ENCODE measurements around the gene SYNPO2L. TPM values are rescaled to one million over a fixed set of nuclear protein-coding genes. Genes with fewer than 3 reads are reported as not detected.
A peak's percentile ranks its signal among the peaks of the same experiment; 100 is the strongest.
"Not testable (repeated sequence)": the region's sequence is repeated elsewhere in the genome, so short reads cannot be mapped to it uniquely, and the experiment has no call there.

Gene SYNPO2L
- polyA plus RNA-seq, 5 donors: 0.63 to 7.6 (median 0.94) TPM

- DNase-seq: peak; percentile 51 to 58
These were observed 30.6 kb downstream of the SYNPO2L start for GRCh38 chr10:73625004-73625883.

- no peak for DNase-seq
These were observed 32.8 kb downstream of the SYNPO2L start for GRCh38 chr10:73623056-73623455.

DNA sequence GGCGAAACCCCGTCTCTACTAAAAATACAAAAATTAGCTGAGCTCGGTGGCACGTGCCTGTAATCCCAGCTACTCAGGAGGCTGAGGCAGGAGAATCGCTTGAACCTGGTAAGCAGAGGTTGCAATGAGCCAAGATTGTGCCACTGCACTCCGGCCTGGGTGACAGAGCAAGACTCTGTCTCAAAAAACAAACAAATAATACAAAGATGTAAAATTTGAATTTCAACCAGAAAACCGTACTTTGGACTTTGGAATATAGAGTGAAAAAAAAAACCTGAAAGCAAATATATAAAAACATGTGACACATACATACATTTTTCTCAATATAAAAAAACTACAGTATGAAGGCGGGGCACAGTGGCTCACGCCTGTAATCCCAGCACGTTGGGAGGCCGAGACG is 34.9 kb downstream of the SYNPO2L start:
- DNase-seq: not testable (repeated sequence)

- DNase-seq: not testable (repeated sequence)
These were observed 38.7 kb downstream of the SYNPO2L start for GRCh38 chr10:73617143-73617542.

DNA sequence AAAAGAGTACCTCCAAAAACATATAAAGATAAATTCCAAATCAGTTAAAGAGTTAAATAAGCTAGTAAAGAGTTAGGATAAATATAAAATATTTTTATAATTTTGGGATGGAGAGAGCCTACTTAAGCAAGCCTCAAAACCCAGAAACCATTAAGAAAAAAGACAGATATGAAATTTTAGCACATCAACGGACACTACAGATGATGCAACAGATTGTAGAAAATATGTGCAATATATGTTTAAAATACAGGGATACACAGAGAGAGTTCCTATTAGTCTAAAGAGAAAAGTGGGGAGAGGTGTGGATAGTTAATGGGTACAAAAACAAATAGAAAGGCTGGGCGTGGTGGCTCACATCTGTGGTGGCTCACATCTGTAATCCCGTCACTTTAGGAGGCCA is 41.1 kb downstream of the SYNPO2L start:
- no peak for DNase-seq

DNA sequence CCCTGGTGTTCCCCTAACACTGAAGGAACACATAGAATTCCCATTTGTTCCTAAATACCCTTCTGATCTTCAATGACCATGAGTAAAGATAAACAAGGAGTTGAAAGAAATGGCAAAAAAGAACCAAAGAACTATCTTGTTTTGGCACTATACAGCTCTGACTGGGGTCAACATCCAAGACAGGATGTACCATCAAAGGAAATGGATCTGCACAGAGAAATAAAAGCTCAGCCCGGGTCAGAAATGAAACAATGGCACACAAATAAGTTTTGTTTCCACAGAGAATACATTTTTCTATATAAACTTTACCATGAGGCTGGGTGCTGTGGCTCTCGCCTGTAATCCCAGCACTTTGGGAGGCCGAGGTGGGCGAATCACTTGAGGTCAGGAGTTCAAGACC is 46.7 kb downstream of the SYNPO2L start:
- DNase-seq: no peak

- peak; percentile 55 for DNase-seq
These were observed 54.3 kb downstream of the SYNPO2L start for GRCh38 chr10:73601486-73601921.

DNA sequence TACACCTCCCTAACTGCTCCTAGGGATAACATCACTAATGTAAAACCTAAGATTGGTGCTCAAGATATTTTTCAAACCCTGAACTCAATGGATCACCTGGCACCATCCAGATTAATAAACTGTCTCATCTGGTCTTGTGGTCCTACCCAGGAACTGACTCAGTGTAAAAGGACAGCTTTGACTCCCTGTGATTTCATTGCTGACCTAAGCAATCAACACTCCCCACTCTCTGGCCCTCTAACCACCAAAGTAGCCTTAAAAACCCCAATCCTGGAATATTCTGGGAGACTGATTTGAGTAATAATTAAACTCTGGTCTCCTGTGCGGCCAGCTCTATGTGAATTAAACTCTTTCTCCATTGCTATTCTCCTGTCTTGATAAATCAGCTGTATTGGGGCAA is 58.5 kb downstream of the SYNPO2L start:
- no peak for DNase-seq

Other genes with a start within 250 kb of the SYNPO2L start
- 10 to 100 TPM; 63.9 to 76.9 (median 71.0) TPM for gene ANXA7, start 242.0 kb downstream of the SYNPO2L start, polyA plus RNA-seq (ENCODE audit: insufficient read depth in 1 of 5, insufficient read length in 5 of 5, low replicate concordance in 1 of 5)
- gene MSS51, start 222.5 kb downstream of the SYNPO2L start, polyA plus RNA-seq (ENCODE audit: insufficient read depth in 1 of 5, insufficient read length in 5 of 5, low replicate concordance in 1 of 5): 1 to 10 TPM; 3.8 to 6.0 (median 5.3) TPM
- 10 to 100 TPM; 62.8 to 74.8 (median 67.5) TPM for gene PPP3CB, start 160.0 kb downstream of the SYNPO2L start, polyA plus RNA-seq (ENCODE audit: insufficient read depth in 1 of 5, insufficient read length in 5 of 5, low replicate concordance in 1 of 5)
- 10 to 100 TPM; 41.6 to 73.0 (median 58.2) TPM for gene USP54, start 64.7 kb downstream of the SYNPO2L start, polyA plus RNA-seq (ENCODE audit: insufficient read depth in 1 of 5, insufficient read length in 5 of 5, low replicate concordance in 1 of 5)
- gene MYOZ1, start 14.6 kb downstream of the SYNPO2L start, polyA plus RNA-seq (ENCODE audit: insufficient read depth in 1 of 5, insufficient read length in 5 of 5, low replicate concordance in 1 of 5): 10 to 100 TPM in 1 of 5 donors, 1 to 10 TPM in 4; 2.1 to 25.1 (median 3.2) TPM
- gene AGAP5, start 42.1 kb upstream of the SYNPO2L start, polyA plus RNA-seq (ENCODE audit: insufficient read depth in 1 of 5, insufficient read length in 5 of 5, low replicate concordance in 1 of 5): 10 to 100 TPM; 19.5 to 28.3 (median 26.2) TPM
- gene SEC24C, start 88.3 kb upstream of the SYNPO2L start, polyA plus RNA-seq (ENCODE audit: insufficient read depth in 1 of 5, insufficient read length in 5 of 5, low replicate concordance in 1 of 5): 10 to 100 TPM; 57.7 to 69.1 (median 62.5) TPM
- gene CHCHD1, start 126.0 kb upstream of the SYNPO2L start, polyA plus RNA-seq (ENCODE audit: insufficient read depth in 1 of 5, insufficient read length in 5 of 5, low replicate concordance in 1 of 5): 10 to 100 TPM; 34.7 to 48.8 (median 39.8) TPM
- 100 to 1,000 TPM in 2 of 5 donors, 10 to 100 TPM in 3; 80.0 to 103 (median 96.9) TPM for gene ZSWIM8, start 129.6 kb upstream of the SYNPO2L start, polyA plus RNA-seq (ENCODE audit: insufficient read depth in 1 of 5, insufficient read length in 5 of 5, low replicate concordance in 1 of 5)
- gene NDST2, start 155.6 kb upstream of the SYNPO2L start, polyA plus RNA-seq (ENCODE audit: insufficient read depth in 1 of 5, insufficient read length in 5 of 5, low replicate concordance in 1 of 5): 10 to 100 TPM; 30.7 to 41.8 (median 34.1) TPM
- gene CAMK2G, start 218.5 kb upstream of the SYNPO2L start, polyA plus RNA-seq (ENCODE audit: insufficient read depth in 1 of 5, insufficient read length in 5 of 5, low replicate concordance in 1 of 5): 10 to 100 TPM; 30.7 to 41.4 (median 34.7) TPM